ENCODE results near the gene TMIGD1. TPM values are rescaled to one million over a fixed set of nuclear protein-coding genes. Genes with fewer than 3 reads are reported as not detected.

TMIGD1 gene
- polyA plus RNA-seq, 1 donor (not counting 4 experiments of a cell fraction or from before 2014, with no cell fraction given): not detected

DNA sequence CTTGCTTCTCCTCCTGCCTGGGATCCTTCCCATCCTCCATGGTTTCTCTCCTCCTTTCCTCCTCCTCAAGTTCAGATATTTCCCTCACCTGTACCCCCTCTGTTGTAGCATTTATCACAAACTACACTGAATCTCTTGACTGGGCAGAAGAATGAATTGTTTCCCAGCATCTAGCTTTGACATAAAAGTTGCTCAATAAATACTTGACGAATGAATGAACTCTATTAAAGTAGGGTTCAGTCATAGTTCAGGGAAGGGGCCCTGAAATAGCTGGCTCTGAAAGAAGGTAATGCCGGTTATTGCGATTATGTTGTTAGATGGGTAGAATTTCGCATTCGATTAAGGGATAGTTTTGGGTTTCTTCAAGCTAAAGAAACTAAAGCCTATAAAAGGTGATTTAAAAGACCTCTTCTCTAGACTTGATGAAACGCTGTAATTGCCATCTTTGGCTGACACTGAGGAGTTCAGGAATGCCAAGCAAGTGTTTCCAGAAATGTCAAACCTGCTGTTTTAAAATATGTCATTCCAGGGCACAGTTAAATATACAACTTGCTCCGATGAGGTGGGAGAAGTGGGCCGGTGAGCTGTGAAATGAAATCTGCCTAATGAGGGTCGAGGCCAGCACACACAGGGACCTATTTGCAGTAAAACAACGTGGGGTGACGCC is 43.9 kb upstream of the TMIGD1 start:
- TF ChIP-seq CTCF (optimal IDR thresholded peaks at IDR 0.05 in 1 of 3, IDR thresholded peaks at IDR 0.05 in 1 of 3, conservative IDR thresholded peaks at IDR 0.05 in 1 of 3; ENCODE audit: extremely low read depth in 1 of 3, insufficient read depth in 2 of 3, low read length in 3 of 3) (no peak), EZH2 (IDR thresholded peaks at IDR 0.05; ENCODE audit: low read length) (no peak)
- DNase-seq (ENCODE audit: low read depth, low spot score) (no peak), FAIRE-seq (no peak)
- Histone ChIP-seq H3K27me3 (ENCODE audit: control insufficient read depth, extremely low read depth, insufficient read depth, low read length) (no peaks in the 10 kb centered on the region), H4K20me1 (ENCODE audit: control insufficient read depth, extremely low read depth, insufficient read depth, low read length) (no peaks in the 10 kb centered on the region), H2AFZ (ENCODE audit: control insufficient read depth, low read length) (peak overlapping the region; percentile 97), H3K9me1 (ENCODE audit: control insufficient read depth, extremely low read depth, insufficient read depth, low read length) (no peaks in the 10 kb centered on the region), H3K79me2 (ENCODE audit: control insufficient read depth, insufficient read depth, low read length) (peaks cover 3% of the 10 kb centered on the region), H3K9me3 (ENCODE audit: control insufficient read depth, low read depth, low read length) (no peaks in the 10 kb centered on the region), H3K4me3 (ENCODE audit: control insufficient read depth in 2 of 3, extremely low read depth in 1 of 3, insufficient read depth in 2 of 3, low read depth in 1 of 3, low read length in 3 of 3) (no peak overlapping the region), H3K4me1 (ENCODE audit: control insufficient read depth, extremely low read depth, insufficient read depth, low read length) (peaks cover 31% of the 10 kb centered on the region), H3K36me3 (ENCODE audit: control insufficient read depth in 2 of 2, extremely low read depth in 1 of 2, insufficient read depth in 2 of 2, low read length in 2 of 2) (no peaks in the 10 kb centered on the region), H3K4me2 (ENCODE audit: control insufficient read depth, extremely low read depth, insufficient read depth, low read depth, low read length) (peak overlapping the region; percentile 96), H3K27ac (ENCODE audit: control insufficient read depth, insufficient read depth, low read length) (no peak overlapping the region), H3K9ac (ENCODE audit: control insufficient read depth, extremely low read depth, insufficient read depth, low read length) (no peak overlapping the region)
- dilution Hi-C loops (cut with MboI; ENCODE audit: extremely low pct_ligation_motif_present, low sequenced_read_pairs): no loop called here

DNA sequence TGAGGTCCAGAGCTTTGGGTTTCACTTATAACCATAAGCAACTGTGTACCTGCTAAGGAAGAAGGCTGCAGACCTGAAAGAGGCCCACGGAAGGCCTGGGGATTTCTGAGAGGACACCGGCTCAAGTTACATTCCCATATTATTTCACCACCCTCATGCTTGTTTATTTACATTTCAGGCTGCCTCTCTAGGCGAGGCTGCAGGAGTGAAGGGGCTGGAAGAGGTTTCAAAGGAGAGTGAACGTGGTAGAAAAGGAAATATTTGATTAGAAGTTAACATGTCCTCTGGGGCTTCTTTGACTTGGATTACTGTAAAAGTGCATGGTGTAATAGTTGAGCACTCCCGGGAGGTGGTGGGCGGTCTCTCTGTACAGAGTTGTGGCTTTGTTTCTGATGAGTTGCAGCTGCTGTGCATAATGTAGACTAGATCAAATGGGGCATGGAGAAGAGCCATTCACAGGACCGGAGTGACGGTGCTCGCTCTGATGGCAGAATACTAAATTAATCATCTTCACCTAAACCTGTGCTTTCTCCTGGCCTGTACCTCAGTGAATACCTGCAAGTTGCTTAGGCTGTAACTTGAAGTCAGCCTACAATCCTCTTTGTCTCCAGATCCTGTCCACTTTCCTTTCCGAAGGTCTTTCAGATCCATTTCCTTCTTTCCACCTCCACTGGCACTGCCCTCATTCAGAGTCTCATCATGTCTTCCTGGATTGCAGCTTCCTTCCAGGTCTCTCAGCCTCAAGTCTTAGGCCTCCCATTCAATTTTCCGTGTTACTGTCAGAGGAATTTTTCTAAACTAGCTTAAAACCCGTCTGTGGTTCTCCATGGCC is 43.0 kb upstream of the TMIGD1 start:
- dilution Hi-C loops (cut with MboI; ENCODE audit: extremely low pct_ligation_motif_present, low sequenced_read_pairs): no loop called here
- Histone ChIP-seq H2AFZ (ENCODE audit: control insufficient read depth, low read length) (no peak overlapping the region), H3K9me1 (ENCODE audit: control insufficient read depth, extremely low read depth, insufficient read depth, low read length) (no peaks in the 10 kb centered on the region), H3K27me3 (ENCODE audit: control insufficient read depth, extremely low read depth, insufficient read depth, low read length) (no peaks in the 10 kb centered on the region), H3K36me3 (ENCODE audit: control insufficient read depth in 2 of 2, extremely low read depth in 1 of 2, insufficient read depth in 2 of 2, low read length in 2 of 2) (no peaks in the 10 kb centered on the region), H3K4me3 (ENCODE audit: control insufficient read depth in 2 of 3, extremely low read depth in 1 of 3, insufficient read depth in 2 of 3, low read depth in 1 of 3, low read length in 3 of 3) (no peak overlapping the region), H3K4me2 (ENCODE audit: control insufficient read depth, extremely low read depth, insufficient read depth, low read depth, low read length) (no peak overlapping the region), H3K4me1 (ENCODE audit: control insufficient read depth, extremely low read depth, insufficient read depth, low read length) (peaks cover 38% of the 10 kb centered on the region), H3K79me2 (ENCODE audit: control insufficient read depth, insufficient read depth, low read length) (peaks cover 3% of the 10 kb centered on the region), H3K9ac (ENCODE audit: control insufficient read depth, extremely low read depth, insufficient read depth, low read length) (no peak overlapping the region), H4K20me1 (ENCODE audit: control insufficient read depth, extremely low read depth, insufficient read depth, low read length) (no peaks in the 10 kb centered on the region), H3K27ac (ENCODE audit: control insufficient read depth, insufficient read depth, low read length) (no peak overlapping the region), H3K9me3 (ENCODE audit: control insufficient read depth, low read depth, low read length) (no peaks in the 10 kb centered on the region)
- no peak for TF ChIP-seq EZH2 (IDR thresholded peaks at IDR 0.05; ENCODE audit: low read length)
- TF ChIP-seq CTCF (optimal IDR thresholded peaks at IDR 0.05 in 1 of 3, IDR thresholded peaks at IDR 0.05 in 1 of 3, conservative IDR thresholded peaks at IDR 0.05 in 1 of 3; ENCODE audit: extremely low read depth in 1 of 3, insufficient read depth in 2 of 3, low read length in 3 of 3): no peak
- FAIRE-seq (no peak), DNase-seq (ENCODE audit: low read depth, low spot score) (no peak)

Measured in keratinocyte (primary cell).